GM23338 (cell line): Measurements from ENCODE around the gene ALPG.
"Not testable (repeated sequence)": the region's sequence is repeated elsewhere in the genome, so short reads cannot be mapped to it uniquely, and the experiment has no call there.

Experiments used
- CREB1 ChIP-seq: fragments of 250-450 bp; sonication (Bioruptor Pico); IDR thresholded peaks from 2 replicates; pipeline ENCODE4 v1.5.0; 2020; ENCODE audit warnings: low read depth, mild to moderate bottlenecking, moderate library complexity
- CTCF ChIP-seq, 2 experiments: fragments of 200-600 bp in 1 of 2; sonication (generic) in 1 of 2; conservative IDR thresholded peaks; 2 replicates each; pipeline versions ENCODE4 v1.5.1 to v1.6.1; 2016 to 2017; ENCODE audit warnings: antibody characterized with exemption in 2 of 2, low read depth in 2 of 2, mild to moderate bottlenecking in 2 of 2, moderate library complexity in 1 of 2
- ETS1 ChIP-seq: IDR thresholded peaks from 2 replicates; pipeline ENCODE4 v1.6.1; 2016; ENCODE audit warnings: antibody characterized with exemption
- EZH2 ChIP-seq: fragments of 200-600 bp; sonication (generic); IDR thresholded peaks from one replicate; pipeline ENCODE4 v1.8.0; 2017; ENCODE audit warnings: antibody characterized with exemption, mild to moderate bottlenecking, low read depth; ENCODE audit not compliant: unreplicated experiment
- EZH2phosphoT487 ChIP-seq: fragments of 200-600 bp; sonication (generic); IDR thresholded peaks from one replicate; pipeline ENCODE4 v1.8.1; 2018; ENCODE audit warnings: antibody characterized with exemption; ENCODE audit not compliant: unreplicated experiment
- JUNB ChIP-seq: IDR thresholded peaks from one replicate; pipeline ENCODE4 v1.6.1; 2016; ENCODE audit warnings: antibody characterized with exemption; ENCODE audit not compliant: unreplicated experiment
- NANOG ChIP-seq: IDR thresholded peaks from 2 replicates; pipeline ENCODE4 v1.6.1; 2016; ENCODE audit warnings: antibody characterized with exemption, borderline replicate concordance
- POLR2AphosphoS5 ChIP-seq: IDR thresholded peaks from 2 replicates; pipeline ENCODE4 v1.6.1; 2016; ENCODE audit warnings: antibody characterized with exemption, low read depth
- REST ChIP-seq: IDR thresholded peaks from one replicate; pipeline ENCODE4 v1.6.1; 2018; ENCODE audit warnings: antibody characterized with exemption; ENCODE audit not compliant: unreplicated experiment
- STAT1 ChIP-seq: IDR thresholded peaks from one replicate; pipeline ENCODE4 v1.6.1; 2016; ENCODE audit warnings: antibody characterized with exemption; ENCODE audit not compliant: unreplicated experiment
- ZNF462 ChIP-seq: fragments of 250-450 bp; sonication (Bioruptor Pico); IDR thresholded peaks from 2 replicates; pipeline ENCODE4 v1.5.0; 2020; ENCODE audit warnings: mild to moderate bottlenecking, moderate library complexity

- TF ChIP-seq CTCF (conservative IDR thresholded peaks at IDR 0.05; ENCODE audit: low read depth in 2 of 2); POLR2AphosphoS5; JUNB; EZH2phosphoT487; EZH2; REST; STAT1; ZNF462 (CRISPR knock-in tag): not testable (repeated sequence)
- TF ChIP-seq NANOG (peak; percentile 81), ETS1 (0 out of 2 replicates have a peak, but pooled peaks have one; percentile 11), CREB1 (CRISPR knock-in tag) (0 out of 2 replicates have a peak, but pooled peaks have one; percentile 47)
These were observed 16.8 kb downstream of the ALPG start for GRCh38 chr2:232423407-232423806.
